DOHH2 (cell line): ENCODE measurements around the gene FOSL1.

Experiments
- H3F3A ChIP-seq: fragments of 200-600 bp; sonication (generic), shearing (Covaris generic); 2 replicates; pipeline ENCODE4 v1.6.0; 2016; ENCODE audit warnings: antibody characterized with exemption, mild to moderate bottlenecking; ENCODE audit not compliant: control insufficient read depth, insufficient read depth
- H3K27ac ChIP-seq: fragments of 200-600 bp; sonication (generic); 2 replicates; pipeline ENCODE4 v1.5.1; 2014; ENCODE audit warnings: low read depth, mild to moderate bottlenecking, low read length, moderate library complexity
- H3K27me3 ChIP-seq: fragments of 200-600 bp; sonication (generic); 2 replicates; pipeline ENCODE4 v1.6.1; 2014; ENCODE audit warnings: mild to moderate bottlenecking, low read length, mixed read lengths; ENCODE audit not compliant: control insufficient read depth
- H3K36me3 ChIP-seq: fragments of 200-600 bp; sonication (generic); 2 replicates; pipeline ENCODE4 v1.6.1; 2014; ENCODE audit warnings: mild to moderate bottlenecking, low read length, moderate library complexity, mixed read lengths; ENCODE audit not compliant: control insufficient read depth
- H3K4me1 ChIP-seq: fragments of 200-600 bp; sonication (generic); 2 replicates; pipeline ENCODE4 v1.6.1; 2014; ENCODE audit warnings: mild to moderate bottlenecking, low read length, mixed read lengths; ENCODE audit not compliant: control insufficient read depth
- H3K4me2 ChIP-seq: fragments of 200-600 bp; sonication (generic); 2 replicates; pipeline ENCODE4 v1.6.0; 2014; ENCODE audit warnings: mild to moderate bottlenecking, low read length, moderate library complexity
- H3K4me3 ChIP-seq: fragments of 200-600 bp; sonication (generic); 2 replicates; pipeline ENCODE4 v1.5.1; 2014; ENCODE audit warnings: mild to moderate bottlenecking, low read length, mixed read lengths
- H3K79me2 ChIP-seq: fragments of 200-600 bp; sonication (generic); 2 replicates; pipeline ENCODE4 v1.6.1; 2014; ENCODE audit warnings: mild to moderate bottlenecking, low read length, mixed read lengths; ENCODE audit not compliant: control insufficient read depth
- H3K9me2 ChIP-seq: fragments of 200-600 bp; sonication (generic); replicated peaks from 2 replicates; pipeline ENCODE4 v1.6.1; 2014; ENCODE audit warnings: mild to moderate bottlenecking, low read length, mixed read lengths; ENCODE audit not compliant: control insufficient read depth
- H3K9me3 ChIP-seq: fragments of 200-600 bp; sonication (generic); 2 replicates; pipeline ENCODE4 v1.6.1; 2014; ENCODE audit warnings: antibody characterized with exemption, low read length, mixed read lengths; ENCODE audit not compliant: control insufficient read depth, insufficient read depth
- H4K20me1 ChIP-seq: fragments of 200-600 bp; sonication (generic); 2 replicates; pipeline ENCODE4 v1.6.0; 2014; ENCODE audit warnings: low read depth, mild to moderate bottlenecking, antibody characterized with exemption, low read length, moderate library complexity; ENCODE audit not compliant: control insufficient read depth, insufficient read depth
- EZH2phosphoT487 ChIP-seq: fragments of 200-600 bp; sonication (generic); IDR thresholded peaks from 2 replicates; pipeline ENCODE4 v1.6.1; 2017; ENCODE audit warnings: borderline replicate concordance, mild to moderate bottlenecking, antibody characterized with exemption, low read length, moderate library complexity, mixed read lengths
- TF ChIP-seq, protein P1 (sequence below): fragments of 200-600 bp; sonication (generic); IDR thresholded peaks from one replicate; pipeline ENCODE4 v1.5.1; 2014; ENCODE audit warnings: antibody characterized with exemption, mild to moderate bottlenecking, low read depth, low read length; ENCODE audit not compliant: poor library complexity, severe bottlenecking

Gene FOSL1

DNA sequence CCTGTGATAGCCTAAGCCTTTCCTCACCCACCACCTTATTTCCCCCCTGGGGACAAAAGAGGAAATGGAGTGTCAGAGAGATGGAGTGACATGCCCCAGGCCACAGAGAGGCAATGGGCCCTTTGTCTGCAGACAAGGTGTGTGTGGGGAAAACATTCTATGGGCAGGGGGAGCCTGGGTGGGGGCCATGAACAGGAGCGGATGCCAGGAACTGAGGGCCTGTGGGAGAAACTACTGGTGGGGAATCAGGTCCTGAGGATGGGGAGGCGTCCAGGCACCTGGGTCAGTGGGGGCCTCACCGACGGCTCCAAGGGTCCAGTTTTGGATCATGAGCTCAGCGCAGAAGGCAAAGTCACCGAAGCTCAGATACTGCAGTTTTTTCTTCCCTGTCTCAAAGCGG is 15.0 kb downstream of the FOSL1 start:
- Histone ChIP-seq H3K4me3 (peak overlapping the region; percentile 33; the same call in 1 of the 2 replicates), H3K4me1 (peaks cover 47% of the 10 kb centered on the region), H3K27me3 (no peaks in the 10 kb centered on the region), H3K79me2 (peaks cover 10% of the 10 kb centered on the region), H3K36me3 (peaks cover 52% of the 10 kb centered on the region), H3F3A (peaks cover 18% of the 10 kb centered on the region), H3K9me2 (no peaks in the 10 kb centered on the region), H3K4me2 (peak overlapping the region; percentile 50), H4K20me1 (no peaks in the 10 kb centered on the region), H3K27ac (no peak overlapping the region), H3K9me3 (no peaks in the 10 kb centered on the region)
- TF ChIP-seq, protein P1, sequence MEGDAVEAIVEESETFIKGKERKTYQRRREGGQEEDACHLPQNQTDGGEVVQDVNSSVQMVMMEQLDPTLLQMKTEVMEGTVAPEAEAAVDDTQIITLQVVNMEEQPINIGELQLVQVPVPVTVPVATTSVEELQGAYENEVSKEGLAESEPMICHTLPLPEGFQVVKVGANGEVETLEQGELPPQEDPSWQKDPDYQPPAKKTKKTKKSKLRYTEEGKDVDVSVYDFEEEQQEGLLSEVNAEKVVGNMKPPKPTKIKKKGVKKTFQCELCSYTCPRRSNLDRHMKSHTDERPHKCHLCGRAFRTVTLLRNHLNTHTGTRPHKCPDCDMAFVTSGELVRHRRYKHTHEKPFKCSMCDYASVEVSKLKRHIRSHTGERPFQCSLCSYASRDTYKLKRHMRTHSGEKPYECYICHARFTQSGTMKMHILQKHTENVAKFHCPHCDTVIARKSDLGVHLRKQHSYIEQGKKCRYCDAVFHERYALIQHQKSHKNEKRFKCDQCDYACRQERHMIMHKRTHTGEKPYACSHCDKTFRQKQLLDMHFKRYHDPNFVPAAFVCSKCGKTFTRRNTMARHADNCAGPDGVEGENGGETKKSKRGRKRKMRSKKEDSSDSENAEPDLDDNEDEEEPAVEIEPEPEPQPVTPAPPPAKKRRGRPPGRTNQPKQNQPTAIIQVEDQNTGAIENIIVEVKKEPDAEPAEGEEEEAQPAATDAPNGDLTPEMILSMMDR: no peak
- TF ChIP-seq EZH2phosphoT487: no peak

DNA sequence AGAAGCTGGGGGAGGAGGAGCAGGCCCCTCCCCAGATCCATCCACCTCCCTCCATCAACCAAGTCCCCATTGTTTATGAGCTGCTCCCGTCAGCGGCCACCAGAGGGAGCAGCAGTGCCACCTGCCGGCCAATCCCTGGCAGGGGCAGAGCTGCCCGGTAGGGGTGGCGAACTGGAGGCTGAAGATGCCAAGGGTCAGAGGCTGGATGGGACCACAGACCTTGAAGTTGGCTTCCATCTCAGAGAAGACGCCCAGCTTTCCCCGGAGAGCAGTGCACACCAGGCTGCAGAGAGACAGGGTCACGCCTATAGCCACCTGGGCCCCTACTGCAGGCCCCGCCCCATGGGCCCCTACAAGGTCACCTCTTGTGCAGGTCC is 15.5 kb downstream of the FOSL1 start:
- peak overlapping the region; percentile 50 for H3K4me2 ChIP-seq
- no peaks in the 10 kb centered on the region for H3K9me3 ChIP-seq
- peaks cover 10% of the 10 kb centered on the region for H3K79me2 ChIP-seq
- no peak for TF ChIP-seq EZH2phosphoT487
- TF ChIP-seq, protein P1: peak; percentile 100
- H3K27ac ChIP-seq: no peak overlapping the region
- H3K4me3 ChIP-seq: peak overlapping the region; percentile 33; the same call in 1 of the 2 replicates
- no peaks in the 10 kb centered on the region for H3K27me3 ChIP-seq
- H3K4me1 ChIP-seq: peaks cover 41% of the 10 kb centered on the region
- peaks cover 14% of the 10 kb centered on the region for H3F3A ChIP-seq
- H4K20me1 ChIP-seq: no peaks in the 10 kb centered on the region
- H3K9me2 ChIP-seq: no peaks in the 10 kb centered on the region
- peaks cover 52% of the 10 kb centered on the region for H3K36me3 ChIP-seq

DNA sequence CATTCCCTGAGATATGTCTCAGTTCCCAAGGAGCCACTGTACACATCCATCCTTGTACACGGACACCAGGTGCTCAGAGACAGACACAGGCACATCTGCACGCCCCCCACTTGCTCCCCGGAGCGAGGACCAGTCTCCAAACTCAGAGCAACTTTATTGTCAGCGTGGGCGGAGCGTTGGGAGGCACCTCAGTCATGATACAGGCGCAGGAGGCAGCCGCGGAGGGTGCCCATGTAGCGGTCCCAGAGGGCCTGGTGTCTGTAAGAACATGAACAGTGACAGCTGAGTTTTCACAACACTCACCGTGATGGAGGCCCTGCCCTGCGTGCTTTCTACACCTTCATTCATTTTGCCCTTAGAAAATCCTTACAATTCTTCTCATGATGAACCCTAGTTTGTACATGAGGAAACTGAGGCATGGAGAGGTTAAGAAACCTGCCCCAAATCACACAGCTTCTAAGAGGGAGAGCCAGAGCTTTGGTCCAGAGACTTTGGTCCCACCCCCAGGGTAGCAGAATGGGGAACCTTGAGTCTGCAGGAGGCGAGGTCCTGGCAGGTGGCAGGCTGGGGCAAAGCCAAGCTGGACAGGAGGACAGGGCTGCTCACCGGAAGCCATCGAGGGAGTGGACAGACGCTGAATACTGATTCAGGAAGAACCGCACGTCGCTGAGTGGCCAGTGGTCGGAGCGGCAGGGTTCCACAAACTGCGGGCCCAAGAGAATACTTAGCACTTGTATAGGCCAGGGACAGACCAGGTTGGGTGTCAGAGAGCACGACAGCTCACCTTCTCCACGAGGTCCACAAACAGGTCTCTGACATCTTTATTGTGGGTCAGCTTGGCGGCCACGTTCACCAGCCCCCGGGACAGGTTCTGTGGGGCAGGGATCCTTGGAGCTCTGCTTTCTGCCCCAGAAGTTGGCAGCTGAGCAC is 16.1 kb downstream of the FOSL1 start:
- peak overlapping the region; percentile 50; the same call in 1 of the 2 replicates for H3K4me2 ChIP-seq
- peaks cover 52% of the 10 kb centered on the region for H3K36me3 ChIP-seq

More for the DNA sequence above, 16.1 kb downstream of the FOSL1 start:
- Histone ChIP-seq H3K4me3 (no peak overlapping the region), H3K79me2 (peaks cover 10% of the 10 kb centered on the region), H3K9me3 (no peaks in the 10 kb centered on the region), H3K27ac (no peak overlapping the region), H3F3A (peaks cover 9% of the 10 kb centered on the region), H3K4me1 (peaks cover 35% of the 10 kb centered on the region), H3K9me2 (no peaks in the 10 kb centered on the region), H4K20me1 (no peaks in the 10 kb centered on the region), H3K27me3 (no peaks in the 10 kb centered on the region)
- TF ChIP-seq, protein P1: no peak
- TF ChIP-seq EZH2phosphoT487: no peak
